GM10847 (cell line): Measurements from ENCODE around the gene PRKCQ.

ENCODE experiments used
- POLR2A ChIP-seq: IDR thresholded peaks from 2 replicates; pipeline ENCODE4 v1.6.1; 2011; ENCODE audit not compliant: insufficient read length; ENCODE audit errors: extremely low read depth

PRKCQ gene

GRCh38 chr10:6494442-6494819 lies 85.6 kb downstream of the PRKCQ start:
- no peak for TF ChIP-seq POLR2A

- TF ChIP-seq POLR2A, result no peak
These were observed 86.3 kb downstream of the PRKCQ start for GRCh38 chr10:6493521-6494441.

- TF ChIP-seq POLR2A, result no peak
These were observed 87.2 kb downstream of the PRKCQ start for GRCh38 chr10:6492896-6493295.

- TF ChIP-seq POLR2A, result no peak
These were observed 88.1 kb downstream of the PRKCQ start for GRCh38 chr10:6491841-6492609.

- TF ChIP-seq POLR2A, result no peak
These were observed 89.5 kb downstream of the PRKCQ start for GRCh38 chr10:6490614-6491013.

- TF ChIP-seq POLR2A, result no peak
These were observed 92.2 kb downstream of the PRKCQ start for GRCh38 chr10:6487920-6488319.

GRCh38 chr10:6486309-6486708 lies 93.8 kb downstream of the PRKCQ start:
- TF ChIP-seq POLR2A, result no peak

GRCh38 chr10:6482737-6483357 lies 97.2 kb downstream of the PRKCQ start:
- TF ChIP-seq POLR2A, result no peak

GRCh38 chr10:6478722-6479121 lies 101.4 kb downstream of the PRKCQ start:
- no peak for TF ChIP-seq POLR2A

- TF ChIP-seq POLR2A, result no peak
These were observed 103.1 kb downstream of the PRKCQ start for GRCh38 chr10:6476989-6477388.

GRCh38 chr10:6474871-6475270 lies 105.2 kb downstream of the PRKCQ start:
- TF ChIP-seq POLR2A, result no peak

- TF ChIP-seq POLR2A, result no peak
These were observed 106.1 kb downstream of the PRKCQ start for GRCh38 chr10:6473901-6474370.

- no peak for TF ChIP-seq POLR2A
These were observed 106.6 kb downstream of the PRKCQ start for GRCh38 chr10:6473430-6473829.

- TF ChIP-seq POLR2A, result no peak
These were observed 109.0 kb downstream of the PRKCQ start for GRCh38 chr10:6470894-6471618.

GRCh38 chr10:6469661-6470060 lies 110.4 kb downstream of the PRKCQ start:
- no peak for TF ChIP-seq POLR2A

- TF ChIP-seq POLR2A, result no peak
These were observed 114.0 kb downstream of the PRKCQ start for GRCh38 chr10:6465854-6466601.
